IMR-90 (cell line): Measurements from ENCODE around the gene SMYD4. TPM values are rescaled to one million over a fixed set of nuclear protein-coding genes. Genes with fewer than 3 reads are reported as not detected.
A peak's percentile ranks its signal among the peaks of the same experiment; 100 is the strongest.

Source experiments
- ATAC-seq: fragments of 200-7000 bp; cut with Tn5 transposase; 2 replicates; pipeline ENCODE4 v1.9.1; 2020; ENCODE audit warnings: low read depth, mild to moderate bottlenecking, moderate library complexity
- BruUV-seq: library from RNA; stranded (reverse); fragments of 400-500 nt; replicated peaks from 2 replicates; lab custom pipeline; 2021; lab: Mats Ljungman, UMichigan
- CTCF ChIA-PET: fragments of 300-600 bp; formaldehyde crosslinking; extraction: SDS; loops from one replicate; lab custom pipeline; 2021; ENCODE audit warnings: antibody characterized with exemption; lab: Yijun Ruan, JAX
- POLR2A ChIA-PET: fragments of 300-600 bp; sonication (Branson Sonifier 250); formaldehyde crosslinking; loops from one replicate; lab custom pipeline; 2022; ENCODE audit warnings: antibody characterized with exemption; ENCODE audit not compliant: unreplicated experiment; lab: Charles Lee
- DNase-seq: peaks from one replicate; pipeline ENCODE4 v3.0.0; 2013
- H2AFZ ChIP-seq: replicated peaks from 2 replicates; pipeline ENCODE3; 2013; ENCODE audit warnings: low read length, mild to moderate bottlenecking; ENCODE audit not compliant: poor library complexity
- H2AK5ac ChIP-seq: 2 replicates; pipeline ENCODE4 v1.6.1; 2013; ENCODE audit warnings: low read depth, low read length, inconsistent platforms
- H2AK9ac ChIP-seq: replicated peaks from 2 replicates; pipeline ENCODE3; 2013; ENCODE audit warnings: mild to moderate bottlenecking, low read depth, low read length, moderate library complexity; ENCODE audit not compliant: poor library complexity
- H2BK120ac ChIP-seq: 2 replicates; pipeline ENCODE4 v1.6.1; 2013; ENCODE audit warnings: low read depth, low read length, inconsistent platforms
- H2BK15ac ChIP-seq: 3 replicates; pipeline ENCODE4 v1.6.1; 2013; ENCODE audit warnings: low read depth, low read length, inconsistent platforms
- H2BK20ac ChIP-seq: 2 replicates; pipeline ENCODE4 v1.6.1; 2013; ENCODE audit warnings: low read depth, mild to moderate bottlenecking, inconsistent platforms, low read length, moderate library complexity
- H2BK5ac ChIP-seq: 2 replicates; pipeline ENCODE4 v1.6.1; 2013; ENCODE audit warnings: mild to moderate bottlenecking, low read depth, low read length, inconsistent platforms; ENCODE audit not compliant: poor library complexity, severe bottlenecking
- H3K14ac ChIP-seq: replicated peaks from 2 replicates; pipeline ENCODE4 v1.6.1; 2013; ENCODE audit warnings: low read depth, low read length, inconsistent platforms
- H3K18ac ChIP-seq: 2 replicates; pipeline ENCODE4 v1.6.1; 2013; ENCODE audit warnings: low read depth, low read length, control low read depth
- H3K23ac ChIP-seq: 2 replicates; pipeline ENCODE4 v1.6.1; 2013; ENCODE audit warnings: low read depth, low read length, inconsistent platforms
- H3K27ac ChIP-seq: 2 replicates; pipeline ENCODE4 v1.5.1; 2013; ENCODE audit warnings: mild to moderate bottlenecking, control low read depth, low read length; ENCODE audit not compliant: insufficient read depth
- H3K27me3 ChIP-seq: 2 replicates; pipeline ENCODE4 v1.6.1; 2013; ENCODE audit warnings: low read length; ENCODE audit not compliant: control insufficient read depth, insufficient read depth
- H3K36me3 ChIP-seq: 2 replicates; pipeline ENCODE4 v1.6.1; 2013; ENCODE audit warnings: low read length, mixed read lengths; ENCODE audit not compliant: control insufficient read depth, insufficient read depth
- H3K4ac ChIP-seq: 2 replicates; pipeline ENCODE4 v1.6.1; 2013; ENCODE audit warnings: low read depth, low read length, inconsistent platforms
- H3K4me1 ChIP-seq: 2 replicates; pipeline ENCODE4 v1.6.1; 2013; ENCODE audit warnings: low read length, mixed read lengths; ENCODE audit not compliant: control insufficient read depth, insufficient read depth
- H3K4me2 ChIP-seq: 2 replicates; pipeline ENCODE4 v1.6.1; 2013; ENCODE audit warnings: low read depth, mild to moderate bottlenecking, control low read depth, low read length, moderate library complexity
- H3K4me3 ChIP-seq: 2 replicates; pipeline ENCODE4 v1.5.1; 2013; ENCODE audit warnings: low read depth, mild to moderate bottlenecking, control low read depth, low read length, moderate library complexity; ENCODE audit not compliant: insufficient read depth
- H3K56ac ChIP-seq: 2 replicates; pipeline ENCODE4 v1.6.1; 2013; ENCODE audit warnings: low read length, inconsistent platforms; ENCODE audit not compliant: insufficient read depth; ENCODE audit errors: extremely low read depth
- H3K79me1 ChIP-seq, 2 experiments: 2 replicates each; pipeline ENCODE4 v1.6.1; 2013; ENCODE audit warnings: low read length in 2 of 2, inconsistent platforms in 1 of 2, low read depth in 1 of 2
- H3K9ac ChIP-seq: 2 replicates; pipeline ENCODE4 v1.6.1; 2013; ENCODE audit warnings: low read depth, low read length, control low read depth
- H3K9me1 ChIP-seq: 2 replicates; pipeline ENCODE4 v1.6.1; 2013; ENCODE audit warnings: low read length, inconsistent platforms; ENCODE audit not compliant: insufficient read depth
- H3K9me3 ChIP-seq: 2 replicates; pipeline ENCODE4 v1.6.1; 2013; ENCODE audit warnings: low read length; ENCODE audit not compliant: control insufficient read depth, insufficient read depth
- H4K20me1 ChIP-seq: 2 replicates; pipeline ENCODE4 v1.6.1; 2013; ENCODE audit warnings: low read length, inconsistent platforms; ENCODE audit not compliant: insufficient read depth
- H4K5ac ChIP-seq: 2 replicates; pipeline ENCODE4 v1.6.1; 2013; ENCODE audit warnings: mild to moderate bottlenecking, low read depth, low read length, control low read depth
- H4K8ac ChIP-seq, 2 experiments: 2 replicates each; pipeline ENCODE4 v1.6.1; 2013; ENCODE audit warnings: low read depth in 2 of 2, low read length in 2 of 2, control low read depth in 1 of 2, inconsistent platforms in 1 of 2
- H4K91ac ChIP-seq: 2 replicates; pipeline ENCODE4 v1.6.1; 2013; ENCODE audit warnings: low read depth, low read length, inconsistent platforms; ENCODE audit not compliant: insufficient read depth
- BHLHE40 ChIP-seq: fragments of 150-350 bp; IDR thresholded peaks from 2 replicates; pipeline ENCODE4 v1.6.1; 2016; ENCODE audit warnings: mild to moderate bottlenecking, low read depth, low read length
- CHD1 ChIP-seq: IDR thresholded peaks from 2 replicates; pipeline ENCODE4 v1.6.1; 2012; ENCODE audit warnings: low read depth, low read length, improper control_type of control experiment
- CTCF ChIP-seq: conservative IDR thresholded peaks from 2 replicates; pipeline ENCODE4 v1.5.1; 2012; ENCODE audit warnings: mild to moderate bottlenecking, low read depth, low read length, improper control_type of control experiment
- ELK1 ChIP-seq: fragments of 150-350 bp; IDR thresholded peaks from 2 replicates; pipeline ENCODE4 v1.6.1; 2016; ENCODE audit warnings: low read depth, mild to moderate bottlenecking, low read length, moderate library complexity, borderline replicate concordance
- FOS ChIP-seq: fragments of 150-350 bp; IDR thresholded peaks from 2 replicates; pipeline ENCODE4 v1.6.1; 2016; ENCODE audit warnings: low read depth, low read length
- MAFK ChIP-seq: IDR thresholded peaks from 2 replicates; pipeline ENCODE4 v1.6.1; 2012; ENCODE audit warnings: low read depth, low read length, improper control_type of control experiment
- MAZ ChIP-seq: IDR thresholded peaks from 2 replicates; pipeline ENCODE4 v1.6.1; 2012; ENCODE audit warnings: low read depth, mild to moderate bottlenecking, low read length, improper control_type of control experiment, moderate library complexity, borderline replicate concordance
- MXI1 ChIP-seq: IDR thresholded peaks from 2 replicates; pipeline ENCODE4 v1.6.1; 2012; ENCODE audit warnings: low read depth, mild to moderate bottlenecking, low read length, moderate library complexity, borderline replicate concordance
- POLR2A ChIP-seq: IDR thresholded peaks from 2 replicates; pipeline ENCODE4 v1.6.1; 2012; ENCODE audit warnings: mild to moderate bottlenecking, low read depth, low read length
- RAD21 ChIP-seq: IDR thresholded peaks from 2 replicates; pipeline ENCODE4 v1.6.1; 2012; ENCODE audit warnings: low read length, improper control_type of control experiment
- RCOR1 ChIP-seq: IDR thresholded peaks from 2 replicates; pipeline ENCODE4 v1.6.1; 2012; ENCODE audit warnings: mild to moderate bottlenecking, low read length, improper control_type of control experiment; ENCODE audit not compliant: insufficient replicate concordance
- RFX5 ChIP-seq: IDR thresholded peaks from 2 replicates; pipeline ENCODE4 v1.8.0; 2012; ENCODE audit warnings: low read depth, mild to moderate bottlenecking, low read length, moderate library complexity
- SMC3 ChIP-seq: fragments of 150-350 bp; IDR thresholded peaks from 2 replicates; pipeline ENCODE4 v1.6.1; 2016; ENCODE audit warnings: low read depth, mild to moderate bottlenecking, antibody characterized with exemption, low read length, moderate library complexity
- USF2 ChIP-seq: fragments of 150-350 bp; IDR thresholded peaks from 2 replicates; pipeline ENCODE4 v1.6.1; 2017; ENCODE audit warnings: mild to moderate bottlenecking, antibody characterized with exemption, low read length, low read depth
- WGBS, 2 experiments: methylation state at CpG; one replicate each; pipeline versions ENCODE4 v1.1.5 to v1.1.7; 2013; ENCODE audit warnings: missing lambda C conversion rate in 2 of 2; ENCODE audit not compliant: insufficient read length in 1 of 2; ENCODE audit errors: extremely low coverage in 2 of 2; 5-methylcytosine and 5-hydroxymethylcytosine counted together
- dilution Hi-C: fragments of 300-500 bp; cut with HindIII; formaldehyde crosslinking; loops from one replicate; pipeline ENCODE4 v1.14.3; 2018; ENCODE audit warnings: low sequenced_read_pairs; ENCODE audit not compliant: unreplicated experiment
- in situ Hi-C: fragments of 300-500 bp; cut with MboI; formaldehyde crosslinking; loops from 3 replicates; pipeline ENCODE4 v1.14.3; 2019; ENCODE audit warnings: low sequenced_read_pairs, inconsistent platforms, mixed read lengths
- intact Hi-C: fragments of 100-400 bp; cut with micrococcal nuclease; formaldehyde crosslinking; loops from 2 replicates; pipeline ENCODE4 v1.10.0; 2022
- polyA plus RNA-seq, 3 experiments: library from polyadenylated mRNA; depleted of rRNA; stranded (reverse); fragments of >200 nt; gene quantifications; 2 replicates each; pipeline ENCODE4 v1.2.3, GENCODE V29; 2012; ENCODE audit warnings: low replicate concordance in 1 of 3
- total RNA-seq: library from RNA; depleted of rRNA; stranded (reverse); fragments of >200 nt; gene quantifications from 2 replicates; pipeline ENCODE4 v1.2.3, GENCODE V29; 2012

SMYD4 gene
- total and polyA plus RNA-seq, 2 of the 4 experiments (the other 2 are of a cell fraction): 5.3 to 7.2 TPM

- Histone ChIP-seq H2BK15ac (no peak overlapping the region), H3K27me3 (no peaks in the 10 kb centered on the region), H2AFZ (peak overlapping the region; percentile 14), H4K91ac (no peak overlapping the region), H3K9me3 (no peaks in the 10 kb centered on the region), H2AK5ac (no peak overlapping the region; the same call in 1 of the 2 replicates), H4K8ac (no peak overlapping the region), H3K56ac (no peak overlapping the region), H4K5ac (no peak overlapping the region), H3K23ac (no peak overlapping the region), H3K4ac (peak overlapping the region; percentile 59; the same call in 1 of the 2 replicates), H3K4me2 (no peak overlapping the region), H3K18ac (no peak overlapping the region), H2BK120ac (no peak overlapping the region), H3K4me3 (no peak overlapping the region), H2BK5ac (peak overlapping the region; percentile 48), H3K9ac (no peak overlapping the region), H3K79me1 (peaks cover 0 to 8% of the 10 kb centered on the region in 2 experiments; a peak in 1 of 4 replicates), H3K27ac (no peak overlapping the region), H3K36me3 (peaks cover 18% of the 10 kb centered on the region), H3K4me1 (peaks cover 8% of the 10 kb centered on the region), H3K9me1 (peaks cover 5% of the 10 kb centered on the region; the same call in 1 of the 2 replicates), H2AK9ac (peak overlapping the region; percentile 61), H4K20me1 (no peaks in the 10 kb centered on the region), H3K14ac (no peak overlapping the region), H2BK20ac (no peak overlapping the region)
- WGBS, 2 experiments: 94% methylated on average over 11 of the region's 17 CpGs; no CpG with 5 or more reads in 1 of the 2 experiments
- dilution Hi-C loops: no loop called here
- DNase-seq (no peak), ATAC-seq (no peak)
- BruUV-seq: no TSS peak
- in situ Hi-C loops: no loop called here
- no peak for TF ChIP-seq CHD1
- TF ChIP-seq MAFK: no peak
- no peak for TF ChIP-seq CTCF
- no peak for TF ChIP-seq POLR2A
- TF ChIP-seq BHLHE40: no peak
- TF ChIP-seq RAD21: no peak
- no peak for TF ChIP-seq SMC3
- TF ChIP-seq RFX5: no peak
- TF ChIP-seq MAZ: no peak
- no peak for TF ChIP-seq FOS
- no peak for TF ChIP-seq RCOR1
- TF ChIP-seq MXI1: no peak
- TF ChIP-seq ELK1: no peak
- no peak for TF ChIP-seq USF2
- ChIA-PET CTCF (no interaction called here), POLR2A (no interaction called here)
- intact Hi-C loops: no loop called here
Observed at GRCh38 chr17:1735834-1736347, 93.8 kb downstream of the SMYD4 start.
